Measurements from ENCODE around the gene SF3A1.

The SF3A1 gene

GRCh38 chr22:30285176-30285845, 71.4 kb downstream of the SF3A1 start:
- DNase-seq: no peak

GRCh38 chr22:30284666-30285065, 72.0 kb downstream of the SF3A1 start:
- DNase-seq: no peak

GRCh38 chr22:30284172-30284571, 72.5 kb downstream of the SF3A1 start:
- no peak for DNase-seq

GRCh38 chr22:30283342-30283741, 73.4 kb downstream of the SF3A1 start:
- no peak for DNase-seq

- no peak for DNase-seq
Observed at GRCh38 chr22:30282616-30283046, 74.1 kb downstream of the SF3A1 start.
